Fibroblast of lung (primary cell): Measurements from ENCODE around the gene QSOX2. TPM values are rescaled to one million over a fixed set of nuclear protein-coding genes. Genes with fewer than 3 reads are reported as not detected.

Experiments
- DNase-seq, 2 donors: peaks; one replicate each; pipeline versions ENCODE4 v3.0.0 to v3.0.0-alpha.2; 2010; ENCODE audit warnings: low read depth in 2 of 2
- H2AFZ ChIP-seq: 2 replicates; pipeline ENCODE4 v1.5.1; 2012; ENCODE audit warnings: low read length, control low read depth, inconsistent platforms
- H3K27ac ChIP-seq: 2 replicates; pipeline ENCODE4 v1.5.1; 2011; ENCODE audit warnings: low read length, control low read depth; ENCODE audit not compliant: insufficient read depth
- H3K27me3 ChIP-seq: 2 replicates; pipeline ENCODE4 v1.5.1; 2011; ENCODE audit warnings: mild to moderate bottlenecking, low read length; ENCODE audit not compliant: control insufficient read depth, insufficient read depth
- H3K36me3 ChIP-seq: 2 replicates; pipeline ENCODE4 v1.5.1; 2011; ENCODE audit warnings: low read length; ENCODE audit not compliant: control insufficient read depth, insufficient read depth
- H3K4me1 ChIP-seq: 2 replicates; pipeline ENCODE4 v1.5.1; 2011; ENCODE audit warnings: low read length; ENCODE audit not compliant: control insufficient read depth, insufficient read depth; ENCODE audit errors: extremely low read depth
- H3K4me2 ChIP-seq: 2 replicates; pipeline ENCODE4 v1.5.1; 2011; ENCODE audit warnings: low read length, control low read depth; ENCODE audit not compliant: insufficient read depth; ENCODE audit errors: extremely low read depth
- H3K4me3 ChIP-seq, 4 experiments: fragments of 200-600 bp in 1 of 4; sonication (generic) in 1 of 4; replicated peaks in 1 of 4; 2 replicates each; pipeline ENCODE4 v1.5.1; 2011 to 2016; ENCODE audit warnings: low read length in 4 of 4, low read depth in 3 of 4, mild to moderate bottlenecking in 3 of 4, control low read depth in 2 of 4, inconsistent platforms in 1 of 4, mixed read lengths in 1 of 4; ENCODE audit not compliant: insufficient read depth in 1 of 4; ENCODE audit errors: control extremely low read depth in 1 of 4
- H3K79me2 ChIP-seq: 2 replicates; pipeline ENCODE4 v1.5.1; 2012; ENCODE audit warnings: mild to moderate bottlenecking, low read length, inconsistent platforms; ENCODE audit not compliant: control insufficient read depth, insufficient read depth
- H3K9ac ChIP-seq: 2 replicates; pipeline ENCODE4 v1.5.1; 2011; ENCODE audit warnings: mild to moderate bottlenecking, low read length, control low read depth; ENCODE audit not compliant: insufficient read depth
- H3K9me3 ChIP-seq: 2 replicates; pipeline ENCODE4 v1.5.1; 2012; ENCODE audit warnings: low read depth, low read length; ENCODE audit not compliant: control insufficient read depth, insufficient read depth
- H4K20me1 ChIP-seq: 2 replicates; pipeline ENCODE4 v1.5.1; 2011; ENCODE audit warnings: low read length; ENCODE audit not compliant: control insufficient read depth, insufficient read depth; ENCODE audit errors: extremely low read depth
- EZH2 ChIP-seq: IDR thresholded peaks from 2 replicates; pipeline ENCODE4 v1.5.1; 2012; ENCODE audit warnings: low read length, control low read depth, mild to moderate bottlenecking; ENCODE audit errors: missing control alignments
- polyA plus RNA-seq, 2 donors: library from polyadenylated mRNA; depleted of rRNA in 1 of 2; stranded (reverse) in 1 of 2; unstranded in 1 of 2; fragments of >200 nt; gene quantifications; 2 replicates each; pipeline ENCODE4 v1.2.1, GENCODE V29; 2011 to 2012; ENCODE audit warnings: missing spikeins in 1 of 2
- total RNA-seq: library from RNA; depleted of rRNA; stranded (reverse); fragments of >200 nt; gene quantifications from 2 replicates; pipeline ENCODE4 v1.2.1, GENCODE V29; 2014
- TF ChIP-seq, protein P1 (sequence below), 2 donors: IDR thresholded peaks in 1 of 2; conservative IDR thresholded peaks in 1 of 2; 1 replicate in 1 of 2; 2 replicates in 1 of 2; pipeline ENCODE4 v1.5.1; 2011 to 2012; ENCODE audit warnings: low read length in 2 of 2, control low read depth in 1 of 2, inconsistent platforms in 1 of 2, low read depth in 1 of 2, mild to moderate bottlenecking in 1 of 2

The QSOX2 gene
- total and polyA plus RNA-seq, 2 donors (not counting 1 experiment from before 2014, with no cell fraction given) = 7.8 to 13.2 TPM

DNA sequence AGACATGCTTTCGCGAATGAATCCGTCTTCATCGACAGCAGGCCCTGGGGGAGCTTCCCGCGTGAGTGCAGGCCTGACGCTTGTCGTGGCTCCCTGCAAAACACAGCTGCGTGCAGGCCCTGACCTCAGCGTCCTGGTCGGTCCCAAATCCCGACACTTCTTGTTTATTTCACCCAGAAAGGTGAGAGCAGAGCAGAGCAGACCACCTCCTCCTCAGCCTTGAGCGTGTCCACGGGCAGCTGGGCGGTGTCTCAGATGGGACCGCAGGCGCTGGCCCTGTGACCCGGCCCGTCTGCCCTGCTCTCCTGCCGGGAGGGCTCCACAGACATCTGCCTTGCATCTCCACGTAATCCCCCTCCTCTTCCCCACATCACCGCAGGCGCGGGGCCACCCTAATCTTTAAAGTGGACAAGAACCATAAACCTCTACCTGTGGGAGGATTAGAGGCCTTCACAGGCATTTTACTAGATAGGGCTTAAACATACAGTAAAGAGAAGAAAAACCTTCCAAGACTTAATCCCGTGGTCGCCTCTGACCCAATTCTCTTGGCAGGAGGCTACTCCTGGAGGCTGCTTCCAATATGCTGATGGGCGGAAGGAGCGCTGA, 33.2 kb downstream of the QSOX2 start:
- Histone ChIP-seq H3K4me2 (no peak overlapping the region), H3K27me3 (no peaks in the 10 kb centered on the region), H2AFZ (no peak overlapping the region), H3K4me1 (no peaks in the 10 kb centered on the region), H3K27ac (no peak overlapping the region), H3K79me2 (no peaks in the 10 kb centered on the region), H3K9me3 (no peaks in the 10 kb centered on the region), H4K20me1 (no peaks in the 10 kb centered on the region), H3K36me3 (peaks cover 4% of the 10 kb centered on the region), H3K4me3 (no peak overlapping the region), H3K9ac (no peak overlapping the region)
- no peak for DNase-seq
- TF ChIP-seq, protein P1, sequence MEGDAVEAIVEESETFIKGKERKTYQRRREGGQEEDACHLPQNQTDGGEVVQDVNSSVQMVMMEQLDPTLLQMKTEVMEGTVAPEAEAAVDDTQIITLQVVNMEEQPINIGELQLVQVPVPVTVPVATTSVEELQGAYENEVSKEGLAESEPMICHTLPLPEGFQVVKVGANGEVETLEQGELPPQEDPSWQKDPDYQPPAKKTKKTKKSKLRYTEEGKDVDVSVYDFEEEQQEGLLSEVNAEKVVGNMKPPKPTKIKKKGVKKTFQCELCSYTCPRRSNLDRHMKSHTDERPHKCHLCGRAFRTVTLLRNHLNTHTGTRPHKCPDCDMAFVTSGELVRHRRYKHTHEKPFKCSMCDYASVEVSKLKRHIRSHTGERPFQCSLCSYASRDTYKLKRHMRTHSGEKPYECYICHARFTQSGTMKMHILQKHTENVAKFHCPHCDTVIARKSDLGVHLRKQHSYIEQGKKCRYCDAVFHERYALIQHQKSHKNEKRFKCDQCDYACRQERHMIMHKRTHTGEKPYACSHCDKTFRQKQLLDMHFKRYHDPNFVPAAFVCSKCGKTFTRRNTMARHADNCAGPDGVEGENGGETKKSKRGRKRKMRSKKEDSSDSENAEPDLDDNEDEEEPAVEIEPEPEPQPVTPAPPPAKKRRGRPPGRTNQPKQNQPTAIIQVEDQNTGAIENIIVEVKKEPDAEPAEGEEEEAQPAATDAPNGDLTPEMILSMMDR (conservative IDR thresholded peaks at IDR 0.05 in 1 of 2, IDR thresholded peaks at IDR 0.05 in 1 of 2; ENCODE audit: low read depth in 1 of 2, low read length in 2 of 2) = no peak
- TF ChIP-seq EZH2 = no peak

DNA sequence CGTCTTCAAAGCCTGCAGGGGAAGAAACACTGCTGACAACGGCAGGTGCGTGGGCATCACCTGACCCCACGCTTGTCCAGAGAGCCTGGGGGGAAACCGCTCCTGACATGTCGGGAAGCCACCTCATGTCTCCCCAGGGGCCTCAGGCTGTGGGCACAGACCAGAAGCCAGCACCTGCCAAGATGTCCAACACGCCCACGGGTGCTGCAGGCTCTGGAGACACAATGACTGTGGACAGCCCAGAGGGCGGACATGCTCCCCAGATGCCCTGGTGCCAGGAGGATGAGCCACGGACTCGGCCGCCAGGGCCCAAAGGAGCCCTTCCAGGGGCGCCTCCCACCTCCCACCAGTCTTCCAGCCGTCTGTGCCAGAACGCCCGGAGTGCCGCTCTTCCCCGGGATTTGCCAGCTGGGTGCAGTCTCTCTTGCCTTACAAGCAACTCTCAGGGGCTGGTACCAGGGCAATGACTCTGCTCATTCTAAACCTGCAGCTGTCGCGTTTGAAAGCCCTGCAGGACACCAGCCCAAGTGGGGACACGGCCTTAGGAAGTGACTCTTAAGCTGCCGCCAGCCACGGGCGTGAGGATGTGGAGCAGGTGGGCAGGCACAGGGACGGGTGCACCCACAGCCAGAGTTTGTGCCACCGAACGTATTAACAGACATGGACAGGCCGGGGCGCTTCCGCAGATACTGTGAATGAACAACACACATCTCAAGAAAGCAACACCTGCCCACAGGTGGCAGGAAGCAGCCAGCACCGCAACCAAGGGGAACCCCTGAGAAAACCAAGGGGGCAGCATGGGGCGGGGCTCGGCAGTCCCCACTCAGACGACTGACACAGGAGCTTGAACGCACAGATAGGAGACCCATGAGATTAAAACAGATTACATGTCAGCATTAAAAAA, 33.9 kb downstream of the QSOX2 start:
- Histone ChIP-seq H3K79me2 (no peaks in the 10 kb centered on the region), H3K27ac (no peak overlapping the region), H3K4me3 (no peak overlapping the region), H3K4me2 (no peak overlapping the region), H3K36me3 (peaks cover 4% of the 10 kb centered on the region), H4K20me1 (no peaks in the 10 kb centered on the region), H3K27me3 (no peaks in the 10 kb centered on the region), H3K4me1 (no peaks in the 10 kb centered on the region), H3K9me3 (no peaks in the 10 kb centered on the region), H3K9ac (no peak overlapping the region), H2AFZ (no peak overlapping the region)
- TF ChIP-seq EZH2 = no peak
- TF ChIP-seq, protein P1 (conservative IDR thresholded peaks at IDR 0.05 in 1 of 2, IDR thresholded peaks at IDR 0.05 in 1 of 2; ENCODE audit: low read depth in 1 of 2, low read length in 2 of 2) = no peak
- DNase-seq = no peak

DNA sequence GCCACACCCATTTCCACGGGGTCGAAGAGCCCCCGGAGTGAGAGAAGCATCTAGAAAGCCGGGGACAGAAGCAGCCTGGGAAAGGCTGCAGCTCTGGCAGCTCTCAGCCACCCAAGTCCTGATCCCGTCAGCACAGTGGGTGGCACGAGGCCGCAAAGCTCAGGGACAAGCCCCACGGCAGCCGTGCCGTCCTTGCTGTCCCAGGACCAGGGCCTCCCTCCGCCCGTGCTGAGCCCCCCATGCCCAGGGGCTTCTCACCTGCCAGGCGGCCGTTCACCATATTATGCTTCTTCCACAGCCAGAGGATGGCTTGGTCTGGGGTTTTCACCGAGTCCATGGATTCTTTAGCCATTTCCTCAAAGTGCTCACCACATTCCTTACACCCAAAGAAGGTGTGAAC, 34.6 kb downstream of the QSOX2 start:
- no peak overlapping the region for H3K27ac ChIP-seq
- H3K4me1 ChIP-seq = no peaks in the 10 kb centered on the region
- H4K20me1 ChIP-seq = no peaks in the 10 kb centered on the region
- peaks cover 3% of the 10 kb centered on the region for H3K36me3 ChIP-seq
- H3K4me3 ChIP-seq = no peak overlapping the region
- no peaks in the 10 kb centered on the region for H3K27me3 ChIP-seq
- no peak overlapping the region for H2AFZ ChIP-seq
- no peak overlapping the region for H3K4me2 ChIP-seq
- H3K9ac ChIP-seq = no peak overlapping the region
- DNase-seq = no peak
- no peaks in the 10 kb centered on the region for H3K9me3 ChIP-seq
- no peaks in the 10 kb centered on the region for H3K79me2 ChIP-seq
- no peak for TF ChIP-seq EZH2
